ENCODE data around the gene DDX49.
A peak's percentile ranks its signal among the peaks of the same experiment; 100 is the strongest.
"Not testable (repeated sequence)": the region's sequence is repeated elsewhere in the genome, so short reads cannot be mapped to it uniquely, and the experiment has no call there.

Gene DDX49

GRCh38 chr19:18898607-18899408 is 20.7 kb upstream of the DDX49 start:
- H3K4me3 ChIP-seq = no peak overlapping the region

GRCh38 chr19:18899624-18900560 is 19.6 kb upstream of the DDX49 start:
- H3K9me3 ChIP-seq (replicated peaks in 1 of 11) = no peaks in the 10 kb centered on the region
- H4K20me1 ChIP-seq = peaks cover 14 to 90% (median 55%) of the 10 kb centered on the region in 11 experiments; a peak in 19 of 22 replicates
- H3K4me1 ChIP-seq = peaks cover 10 to 21% (median 17%) of the 10 kb centered on the region in 10 experiments; a peak in 18 of 20 replicates
- no peak overlapping the region for H3K4me3 ChIP-seq
- TF ChIP-seq Cebpa-rat (IDR thresholded peaks at IDR 0.05) = no peak
- H3K4me2 ChIP-seq = no peak overlapping the region
- peaks cover 35 to 63% (median 53%) of the 10 kb centered on the region in 11 experiments for H3K36me3 ChIP-seq
- H3K9ac ChIP-seq = no peak overlapping the region
- peaks cover 29 to 37% (median 33%) of the 10 kb centered on the region in 11 experiments for H3K27me3 ChIP-seq
- no peak overlapping the region for H3K27ac ChIP-seq

More at GRCh38 chr19:18898607-18899408, 20.7 kb upstream of the DDX49 start:
- Histone ChIP-seq H4K20me1 (peaks cover 14 to 87% (median 62%) of the 10 kb centered on the region in 11 experiments; a peak in 19 of 22 replicates), H3K27me3 (peaks cover 39 to 48% (median 44%) of the 10 kb centered on the region in 11 experiments), H3K4me2 (no peak overlapping the region), H3K36me3 (peaks cover 30 to 52% (median 42%) of the 10 kb centered on the region in 11 experiments), H3K27ac (no peak overlapping the region), H3K9ac (no peak overlapping the region), H3K9me3 (replicated peaks in 1 of 11) (no peaks in the 10 kb centered on the region), H3K4me1 (peaks cover 17 to 32% (median 27%) of the 10 kb centered on the region in 10 experiments; a peak in 18 of 20 replicates)
- no peak for TF ChIP-seq Cebpa-rat (IDR thresholded peaks at IDR 0.05)

DNA sequence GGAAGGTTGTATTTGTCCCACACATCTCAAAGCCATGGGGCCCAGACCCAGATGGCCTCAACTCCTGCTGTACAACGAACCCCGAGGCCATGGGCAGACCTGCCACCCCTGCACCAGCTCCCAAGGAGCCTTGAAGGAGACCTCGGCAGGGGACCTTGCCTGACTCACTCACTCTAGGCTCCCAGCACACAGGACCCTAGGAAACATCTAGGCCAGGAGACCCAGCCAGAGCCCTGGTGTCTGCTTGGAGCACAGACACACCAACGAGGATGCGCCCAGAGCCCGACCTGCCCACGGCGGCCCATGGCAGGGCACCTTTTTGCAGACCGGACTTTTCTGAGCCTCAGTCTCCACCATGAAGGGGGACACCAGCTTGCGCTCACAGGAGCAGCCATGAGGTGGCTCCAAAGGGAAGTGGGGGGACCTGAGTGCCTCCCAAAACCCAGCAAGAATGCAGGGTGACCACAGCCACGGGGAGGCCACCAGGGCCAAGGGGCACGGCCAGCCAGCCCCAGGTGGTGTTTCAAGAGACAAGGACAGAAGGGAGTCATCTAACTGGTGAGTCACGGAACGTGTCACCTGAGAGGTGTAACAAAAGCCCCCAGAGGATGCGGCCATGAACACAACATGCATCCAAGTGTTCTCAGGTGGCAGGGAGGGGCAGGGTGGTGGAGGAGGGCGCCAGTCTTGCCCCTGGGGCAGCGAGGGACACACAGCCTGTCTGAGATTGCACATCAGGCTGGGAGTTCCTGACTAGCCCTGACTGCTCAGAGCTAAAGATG is 18.6 kb upstream of the DDX49 start:
- Histone ChIP-seq H3K27ac (no peak overlapping the region), H3K4me2 (no peak overlapping the region), H3K9me3 (replicated peaks in 1 of 11) (no peaks in the 10 kb centered on the region), H3K9ac (no peak overlapping the region), H3K4me3 (no peak overlapping the region), H3K4me1 (peaks cover 0 to 12% (median 9%) of the 10 kb centered on the region in 10 experiments; a peak in 17 of 20 replicates), H4K20me1 (peaks cover 19 to 90% (median 54%) of the 10 kb centered on the region in 11 experiments; a peak in 18 of 22 replicates), H3K36me3 (peaks cover 45 to 73% (median 63%) of the 10 kb centered on the region in 11 experiments), H3K27me3 (peaks cover 19 to 27% (median 23%) of the 10 kb centered on the region in 11 experiments)
- TF ChIP-seq Cebpa-rat (IDR thresholded peaks at IDR 0.05) = no peak

- H3K36me3 ChIP-seq = peaks cover 51 to 79% (median 69%) of the 10 kb centered on the region in 11 experiments
- H3K4me3 ChIP-seq = no peak overlapping the region
- no peak overlapping the region for H3K27ac ChIP-seq
- peaks cover 0 to 14% (median 8%) of the 10 kb centered on the region in 10 experiments; a peak in 12 of 20 replicates for H3K4me1 ChIP-seq
- no peak overlapping the region for H3K9ac ChIP-seq
- H3K27me3 ChIP-seq = peaks cover 13 to 21% (median 17%) of the 10 kb centered on the region in 11 experiments
- no peaks in the 10 kb centered on the region for H3K9me3 ChIP-seq (replicated peaks in 1 of 11)
- no peak overlapping the region for H3K4me2 ChIP-seq
- H4K20me1 ChIP-seq = peaks cover 17 to 92% (median 59%) of the 10 kb centered on the region in 11 experiments; a peak in 18 of 22 replicates
- no peak for TF ChIP-seq Cebpa-rat (IDR thresholded peaks at IDR 0.05)
These were observed 18.0 kb upstream of the DDX49 start for GRCh38 chr19:18901491-18901890.

GRCh38 chr19:18902519-18902918 is 17.0 kb upstream of the DDX49 start:
- peak overlapping the region in 5 of 11 experiments; percentile 12 to 38 (median 37); a peak in 3 of 22 replicates for H3K4me2 ChIP-seq
- peaks cover 61 to 90% (median 80%) of the 10 kb centered on the region in 11 experiments for H3K36me3 ChIP-seq
- peaks cover 0 to 15% (median 8%) of the 10 kb centered on the region in 10 experiments; a peak in 11 of 20 replicates for H3K4me1 ChIP-seq
- not testable (repeated sequence) for H3K4me3 ChIP-seq; H3K9ac ChIP-seq; H3K27ac ChIP-seq; H3K9me3 ChIP-seq (replicated peaks in 1 of 11)
- peaks cover 2 to 11% (median 7%) of the 10 kb centered on the region in 11 experiments for H3K27me3 ChIP-seq
- H4K20me1 ChIP-seq = peaks cover 7 to 92% (median 62%) of the 10 kb centered on the region in 11 experiments; a peak in 17 of 22 replicates

GRCh38 chr19:18903156-18904037 is 16.1 kb upstream of the DDX49 start:
- H3K27me3 ChIP-seq = peaks cover 0 to 2% (median 0%) of the 10 kb centered on the region in 11 experiments; a peak in 3 of 22 replicates
- peaks cover 6 to 92% (median 61%) of the 10 kb centered on the region in 11 experiments; a peak in 17 of 22 replicates for H4K20me1 ChIP-seq
- H3K9ac ChIP-seq = 0 out of 22 replicates have a peak overlapping the region, but pooled peaks of 1 of the 11 experiments have one; percentile 17
- peaks cover 66 to 97% (median 87%) of the 10 kb centered on the region in 11 experiments for H3K36me3 ChIP-seq
- no peak overlapping the region for H3K27ac ChIP-seq
- no peak for TF ChIP-seq Cebpa-rat (IDR thresholded peaks at IDR 0.05)
- peaks cover 0 to 15% (median 8%) of the 10 kb centered on the region in 10 experiments; a peak in 11 of 20 replicates for H3K4me1 ChIP-seq
- H3K4me2 ChIP-seq = peak overlapping the region in 6 of 11 experiments; percentile 12 to 38 (median 34); a peak in 3 of 22 replicates
- no peaks in the 10 kb centered on the region for H3K9me3 ChIP-seq (replicated peaks in 1 of 11)
- no peak overlapping the region for H3K4me3 ChIP-seq

- H3K4me2 ChIP-seq = no peak overlapping the region
- H3K4me1 ChIP-seq = peaks cover 0 to 15% (median 8%) of the 10 kb centered on the region in 10 experiments; a peak in 11 of 20 replicates
- H3K4me3 ChIP-seq = no peak overlapping the region
- H3K27me3 ChIP-seq = no peaks in the 10 kb centered on the region
- peaks cover 66 to 97% (median 88%) of the 10 kb centered on the region in 11 experiments for H3K36me3 ChIP-seq
- H3K9me3 ChIP-seq (replicated peaks in 1 of 11) = no peaks in the 10 kb centered on the region
- H3K9ac ChIP-seq = no peak overlapping the region; a peak in 1 of 22 replicates
- peaks cover 6 to 92% (median 60%) of the 10 kb centered on the region in 11 experiments; a peak in 19 of 22 replicates for H4K20me1 ChIP-seq
- no peak overlapping the region for H3K27ac ChIP-seq
- no peak for TF ChIP-seq Cebpa-rat (IDR thresholded peaks at IDR 0.05)
These were observed 15.0 kb upstream of the DDX49 start for GRCh38 chr19:18904334-18905057.
